ENCODE measurements around the gene GRM1. TPM values are rescaled to one million over a fixed set of nuclear protein-coding genes. Genes with fewer than 3 reads are reported as not detected.

Gene GRM1
- total RNA-seq, 2 experiments from 2014 or later: not detected

GRCh38 chr6:146211646-146212045 is 182.8 kb downstream of the GRM1 start:
- no peaks in the 10 kb centered on the region for H3K36me3 Mint-ChIP-seq (ENCODE audit: low read depth)
- Histone ChIP-seq H3K4me3 (ENCODE audit: low read length) (no peak overlapping the region), H3K36me3 (ENCODE audit: insufficient read depth, low read length) (no peaks in the 10 kb centered on the region), H3K9me3 (ENCODE audit: control insufficient read depth in 1 of 2, insufficient read depth in 1 of 2, low read length in 2 of 2) (no peaks in the 10 kb centered on the region), H3K4me1 (ENCODE audit: insufficient read depth, low read length) (no peaks in the 10 kb centered on the region), H3K27ac (ENCODE audit: low read depth in 1 of 2, low read length in 2 of 2) (no peak overlapping the region), H3K27me3 (ENCODE audit: control insufficient read depth in 1 of 2, insufficient read depth in 2 of 2, low read length in 2 of 2) (no peaks in the 10 kb centered on the region)
- H3K4me3 Mint-ChIP-seq: no peak overlapping the region
- peaks cover 2% of the 10 kb centered on the region for H3K9me3 Mint-ChIP-seq
- no peak for ATAC-seq (ENCODE audit: poor library complexity)
- intact Hi-C loops (cut with DNase I, micrococcal nuclease): no loop called here
- no peak for TF ChIP-seq CTCF (IDR thresholded peaks at IDR 0.05)
- POLR2A ChIA-PET: no interaction called here
- H3K27ac Mint-ChIP-seq: no peak overlapping the region
- no peaks in the 10 kb centered on the region for H3K4me1 Mint-ChIP-seq (ENCODE audit: low read depth)
- CTCF ChIA-PET: no interaction called here
- no peaks in the 10 kb centered on the region for H3K27me3 Mint-ChIP-seq
- no peak for DNase-seq

- no peaks in the 10 kb centered on the region for H3K4me1 ChIP-seq (ENCODE audit: insufficient read depth, low read length)
- no peaks in the 10 kb centered on the region for H3K36me3 ChIP-seq (ENCODE audit: insufficient read depth, low read length)
- POLR2A ChIA-PET: no interaction called here
- CTCF ChIA-PET: interaction anchor here (0.7 kb wide), 1 partner anchor 126 kb away, joined by 3 read pairs; no protein-coding TSS in a partner anchor
- Mint-ChIP-seq H3K4me3 (no peak overlapping the region), H3K27me3 (no peaks in the 10 kb centered on the region), H3K27ac (no peak overlapping the region), H3K36me3 (ENCODE audit: low read depth) (no peaks in the 10 kb centered on the region), H3K4me1 (ENCODE audit: low read depth) (no peaks in the 10 kb centered on the region), H3K9me3 (no peaks in the 10 kb centered on the region)
- intact Hi-C loops (cut with DNase I, micrococcal nuclease): no loop called here
- no peak overlapping the region for H3K4me3 ChIP-seq (ENCODE audit: low read length)
- no peak overlapping the region for H3K27ac ChIP-seq (ENCODE audit: low read depth in 1 of 2, low read length in 2 of 2)
- DNase-seq (no peak), ATAC-seq (ENCODE audit: poor library complexity) (no peak)
- no peak for TF ChIP-seq CTCF (IDR thresholded peaks at IDR 0.05)
- H3K27me3 ChIP-seq (ENCODE audit: control insufficient read depth in 1 of 2, insufficient read depth in 2 of 2, low read length in 2 of 2): no peaks in the 10 kb centered on the region
- H3K9me3 ChIP-seq (ENCODE audit: control insufficient read depth in 1 of 2, insufficient read depth in 1 of 2, low read length in 2 of 2): no peaks in the 10 kb centered on the region
Observed at GRCh38 chr6:146212781-146213180, 183.9 kb downstream of the GRM1 start.

GRCh38 chr6:146219101-146219500 is 190.2 kb downstream of the GRM1 start:
- Mint-ChIP-seq H3K27me3 (no peaks in the 10 kb centered on the region), H3K27ac (no peak overlapping the region), H3K4me1 (ENCODE audit: low read depth) (no peaks in the 10 kb centered on the region), H3K36me3 (ENCODE audit: low read depth) (no peaks in the 10 kb centered on the region), H3K4me3 (no peak overlapping the region), H3K9me3 (no peaks in the 10 kb centered on the region)
- ChIA-PET POLR2A (no interaction called here), CTCF (no interaction called here)
- Histone ChIP-seq H3K27ac (ENCODE audit: low read depth in 1 of 2, low read length in 2 of 2) (no peak overlapping the region), H3K4me3 (ENCODE audit: low read length) (no peak overlapping the region), H3K27me3 (ENCODE audit: control insufficient read depth in 1 of 2, insufficient read depth in 2 of 2, low read length in 2 of 2) (no peaks in the 10 kb centered on the region), H3K36me3 (ENCODE audit: insufficient read depth, low read length) (no peaks in the 10 kb centered on the region), H3K4me1 (ENCODE audit: insufficient read depth, low read length) (no peaks in the 10 kb centered on the region), H3K9me3 (ENCODE audit: control insufficient read depth in 1 of 2, insufficient read depth in 1 of 2, low read length in 2 of 2) (no peaks in the 10 kb centered on the region)
- intact Hi-C loops (cut with DNase I, micrococcal nuclease): no loop called here
- DNase-seq (no peak), ATAC-seq (ENCODE audit: poor library complexity) (no peak)
- no peak for TF ChIP-seq CTCF (IDR thresholded peaks at IDR 0.05)

Data from CD4-positive, alpha-beta T cell (primary cell).